Astrocyte of the cerebellum (primary cell): ENCODE measurements around the gene SH3RF3.

Experiments
- DNase-seq: peaks from one replicate; pipeline ENCODE4 v3.0.0-alpha.2; 2011; ENCODE audit warnings: low read depth
- H3K4me3 ChIP-seq: 2 replicates; pipeline ENCODE4 v1.5.1; 2011; ENCODE audit warnings: mild to moderate bottlenecking, low read depth, low read length, moderate library complexity
- CTCF ChIP-seq: IDR thresholded peaks from 2 replicates; pipeline ENCODE4 v1.5.1; 2012; ENCODE audit warnings: low read length, low read depth, moderate library complexity, mild to moderate bottlenecking; ENCODE audit errors: missing control alignments
- in situ Hi-C: cut with HindIII; loops from 2 replicates; pipeline ENCODE4 v1.10.0; 2017; ENCODE audit warnings: low sequenced_read_pairs

Gene SH3RF3

GRCh38 chr2:109392140-109392539 is 263.1 kb downstream of the SH3RF3 start:
- TF ChIP-seq CTCF: no peak
- H3K4me3 ChIP-seq: no peak overlapping the region
- in situ Hi-C loops: no loop called here
- DNase-seq: no peak

- TF ChIP-seq CTCF: no peak
- in situ Hi-C loops: no loop called here
- H3K4me3 ChIP-seq: no peak overlapping the region
- no peak for DNase-seq
Measured at GRCh38 chr2:109392816-109393661, 264.0 kb downstream of the SH3RF3 start.

GRCh38 chr2:109393662-109393972 is 264.6 kb downstream of the SH3RF3 start:
- in situ Hi-C loops: no loop called here
- H3K4me3 ChIP-seq: no peak overlapping the region
- no peak for TF ChIP-seq CTCF
- no peak for DNase-seq

- no peak for DNase-seq
- in situ Hi-C loops: no loop called here
- no peak overlapping the region for H3K4me3 ChIP-seq
- no peak for TF ChIP-seq CTCF
Measured at GRCh38 chr2:109395494-109396201, 266.6 kb downstream of the SH3RF3 start.

- in situ Hi-C loops: no loop called here
- no peak for DNase-seq
- no peak for TF ChIP-seq CTCF
- H3K4me3 ChIP-seq: no peak overlapping the region
Measured at GRCh38 chr2:109396202-109397180, 267.5 kb downstream of the SH3RF3 start.

GRCh38 chr2:109397893-109398292 is 268.9 kb downstream of the SH3RF3 start:
- in situ Hi-C loops: no loop called here
- no peak for TF ChIP-seq CTCF

More at GRCh38 chr2:109397893-109398292, 268.9 kb downstream of the SH3RF3 start:
- no peak overlapping the region for H3K4me3 ChIP-seq
- DNase-seq: no peak
